ENCODE results near the gene ASB3. TPM values are rescaled to one million over a fixed set of nuclear protein-coding genes. Genes with fewer than 3 reads are reported as not detected.
"Not testable (repeated sequence)": the region's sequence is repeated elsewhere in the genome, so short reads cannot be mapped to it uniquely, and the experiment has no call there.

Gene ASB3, protein sequence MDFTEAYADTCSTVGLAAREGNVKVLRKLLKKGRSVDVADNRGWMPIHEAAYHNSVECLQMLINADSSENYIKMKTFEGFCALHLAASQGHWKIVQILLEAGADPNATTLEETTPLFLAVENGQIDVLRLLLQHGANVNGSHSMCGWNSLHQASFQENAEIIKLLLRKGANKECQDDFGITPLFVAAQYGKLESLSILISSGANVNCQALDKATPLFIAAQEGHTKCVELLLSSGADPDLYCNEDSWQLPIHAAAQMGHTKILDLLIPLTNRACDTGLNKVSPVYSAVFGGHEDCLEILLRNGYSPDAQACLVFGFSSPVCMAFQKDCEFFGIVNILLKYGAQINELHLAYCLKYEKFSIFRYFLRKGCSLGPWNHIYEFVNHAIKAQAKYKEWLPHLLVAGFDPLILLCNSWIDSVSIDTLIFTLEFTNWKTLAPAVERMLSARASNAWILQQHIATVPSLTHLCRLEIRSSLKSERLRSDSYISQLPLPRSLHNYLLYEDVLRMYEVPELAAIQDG
- total RNA-seq = 18.7 TPM

DNA sequence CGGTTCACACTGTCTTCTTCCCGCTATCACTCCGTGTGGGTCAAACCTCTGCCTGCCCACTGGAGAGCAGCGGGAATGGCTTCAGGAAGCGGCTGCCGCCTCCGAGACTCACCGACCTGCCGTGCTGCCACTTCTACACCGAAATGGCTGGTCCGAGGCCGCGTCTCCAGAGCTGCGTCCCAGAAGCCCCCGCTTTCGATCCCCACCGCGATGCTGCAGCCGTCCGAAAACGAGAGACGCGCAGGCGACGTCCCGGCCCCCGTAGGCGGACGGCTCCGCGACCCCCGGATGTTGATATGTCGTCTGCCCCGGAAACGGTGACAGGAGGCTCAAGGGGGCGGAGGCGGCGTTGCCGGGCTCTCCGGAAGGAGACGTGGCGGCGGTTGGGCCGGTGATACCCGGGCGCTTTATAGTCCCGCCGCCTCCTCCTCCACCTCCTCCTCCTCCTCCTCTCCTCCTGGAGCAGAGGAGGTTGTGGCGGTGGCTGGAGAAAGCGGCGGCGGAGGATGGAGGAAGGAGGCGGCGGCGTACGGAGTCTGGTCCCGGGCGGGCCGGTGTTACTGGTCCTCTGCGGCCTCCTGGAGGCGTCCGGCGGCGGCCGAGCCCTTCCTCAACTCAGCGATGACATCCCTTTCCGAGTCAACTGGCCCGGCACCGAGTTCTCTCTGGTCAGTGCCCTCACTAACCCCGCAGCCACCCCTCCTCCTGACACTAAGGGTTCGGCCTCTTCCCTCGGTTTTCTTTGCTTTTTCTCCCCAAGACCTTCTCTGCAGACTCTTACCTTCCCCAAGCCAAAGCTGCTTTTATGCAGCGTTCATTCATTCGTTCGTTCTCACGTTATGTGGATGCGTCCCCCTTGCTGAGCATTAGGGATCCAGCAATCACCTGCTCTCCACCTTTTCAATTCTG, at the start of gene ASB3, which contains the start of gene ERLEC1:
TSS of gene ASB3 (minus strand) at position 249 of the 909 bp plus-strand sequence. CDS start 21,381 bp downstream, outside the sequence.
TSS of gene ERLEC1 (plus strand) at position 340 of the 909 bp plus-strand sequence. CDS start at position 507, 167 bp downstream.
- peak; percentile 88 for DNase-seq (ENCODE audit: low spot score)

DNA sequence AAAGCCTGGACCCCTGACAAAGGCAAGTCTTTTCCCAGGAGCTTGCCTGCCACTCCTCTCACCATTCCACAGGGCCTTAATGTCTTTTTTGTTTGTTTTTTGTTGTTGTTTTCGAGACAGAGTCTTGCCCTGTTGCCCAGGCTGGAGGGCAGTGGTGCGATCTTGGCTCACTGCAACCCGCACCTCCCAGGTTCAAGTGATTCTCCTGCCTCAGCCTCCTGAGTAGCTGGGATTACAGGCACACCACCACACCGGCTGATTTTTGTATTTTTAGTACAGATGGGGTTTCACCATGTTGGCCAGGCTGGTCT, 43.2 kb upstream of the ASB3 start:
- DNase-seq (ENCODE audit: low spot score) = not testable (repeated sequence)

DNA sequence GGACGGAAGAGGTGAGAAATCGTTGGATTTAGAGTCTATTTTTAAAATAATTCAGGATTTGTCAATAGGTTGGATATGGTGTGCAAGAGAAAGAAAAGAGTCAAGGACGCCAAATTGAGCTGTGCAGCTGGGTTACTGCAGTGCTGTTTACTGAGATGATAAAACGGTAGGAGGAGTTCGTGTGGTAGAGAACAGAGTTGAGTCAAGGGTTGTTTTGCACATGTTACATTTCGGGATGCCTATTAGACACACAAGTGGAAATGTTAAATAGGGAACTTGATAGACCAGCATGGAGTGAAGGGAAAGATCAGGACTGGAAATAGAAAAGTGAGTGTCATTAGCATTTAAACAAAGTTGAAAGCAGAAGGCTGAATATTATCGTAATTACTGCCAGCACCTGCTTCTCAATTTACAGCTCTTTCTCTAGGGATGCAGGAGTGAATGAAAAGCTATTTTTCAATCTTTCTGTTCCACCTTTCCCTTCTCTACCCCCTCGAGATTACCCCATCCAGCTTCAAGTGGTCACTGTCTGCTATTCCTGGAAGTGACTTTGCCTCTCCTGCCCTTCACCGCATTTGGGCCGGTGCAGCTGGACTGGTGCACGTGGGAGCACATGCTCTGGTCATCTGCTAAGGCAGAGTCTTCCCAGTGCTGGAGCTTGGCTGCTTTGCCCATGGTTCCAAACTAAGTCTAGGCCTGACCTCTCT, 42.7 kb upstream of the ASB3 start:
- no peak for DNase-seq (ENCODE audit: low spot score)

DNA sequence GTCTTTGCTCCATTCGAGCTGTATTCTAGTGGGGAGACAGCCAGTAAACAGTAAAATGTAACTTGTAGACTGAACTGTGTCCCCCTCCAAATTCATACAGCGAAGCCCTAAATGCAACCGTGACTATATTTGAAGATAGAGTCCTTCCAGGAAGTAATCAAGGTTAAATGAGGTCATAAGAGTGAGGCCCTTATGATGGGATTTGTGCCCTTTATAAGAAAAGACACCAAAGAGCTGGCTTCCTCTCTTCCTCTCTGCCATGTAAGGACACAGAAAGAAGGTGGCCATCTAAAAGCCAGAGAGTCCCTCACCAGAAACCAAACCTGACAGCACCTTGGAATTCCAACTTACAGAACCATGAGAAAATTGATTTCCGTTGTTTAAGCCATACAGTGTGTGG, 41.6 kb upstream of the ASB3 start:
- no peak for DNase-seq (ENCODE audit: low spot score)

DNA sequence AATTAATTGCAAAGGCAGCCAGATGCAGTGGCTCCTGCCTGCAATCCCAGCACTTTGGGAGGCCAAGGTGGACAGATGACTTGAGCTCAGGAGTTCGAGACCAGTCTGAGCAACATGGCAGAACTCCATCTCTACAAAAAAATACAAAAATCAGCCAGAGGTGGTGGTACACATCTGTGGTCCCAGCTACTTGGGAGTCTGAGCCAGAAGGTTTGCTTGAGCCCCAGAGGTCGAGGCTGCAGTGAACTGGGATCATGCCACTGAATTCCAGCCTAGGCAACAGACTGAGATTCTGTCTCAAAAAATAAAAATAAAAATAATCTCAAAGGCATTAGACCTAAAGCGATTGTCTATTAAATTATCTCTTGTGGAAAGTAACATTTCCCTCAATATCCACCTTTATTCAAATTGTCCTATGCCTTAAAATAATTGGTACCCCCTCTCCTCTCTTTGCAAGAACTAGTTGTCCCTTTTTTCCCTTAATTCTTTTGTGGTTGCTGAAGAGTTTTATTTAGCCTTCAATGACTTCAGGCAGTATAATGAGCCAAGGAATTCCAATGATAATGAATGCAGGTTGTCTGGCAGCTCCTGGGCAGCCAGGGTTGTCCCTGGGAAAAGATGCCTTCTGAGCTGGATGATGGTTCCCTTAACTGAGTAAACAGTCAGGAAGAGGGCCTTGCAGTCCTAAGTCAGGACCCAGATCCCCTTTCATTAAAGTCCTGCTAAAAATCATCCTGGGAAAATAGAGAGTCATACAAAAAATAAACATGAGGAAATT, 40.8 kb upstream of the ASB3 start:
- DNase-seq (ENCODE audit: low spot score) = no peak

DNA sequence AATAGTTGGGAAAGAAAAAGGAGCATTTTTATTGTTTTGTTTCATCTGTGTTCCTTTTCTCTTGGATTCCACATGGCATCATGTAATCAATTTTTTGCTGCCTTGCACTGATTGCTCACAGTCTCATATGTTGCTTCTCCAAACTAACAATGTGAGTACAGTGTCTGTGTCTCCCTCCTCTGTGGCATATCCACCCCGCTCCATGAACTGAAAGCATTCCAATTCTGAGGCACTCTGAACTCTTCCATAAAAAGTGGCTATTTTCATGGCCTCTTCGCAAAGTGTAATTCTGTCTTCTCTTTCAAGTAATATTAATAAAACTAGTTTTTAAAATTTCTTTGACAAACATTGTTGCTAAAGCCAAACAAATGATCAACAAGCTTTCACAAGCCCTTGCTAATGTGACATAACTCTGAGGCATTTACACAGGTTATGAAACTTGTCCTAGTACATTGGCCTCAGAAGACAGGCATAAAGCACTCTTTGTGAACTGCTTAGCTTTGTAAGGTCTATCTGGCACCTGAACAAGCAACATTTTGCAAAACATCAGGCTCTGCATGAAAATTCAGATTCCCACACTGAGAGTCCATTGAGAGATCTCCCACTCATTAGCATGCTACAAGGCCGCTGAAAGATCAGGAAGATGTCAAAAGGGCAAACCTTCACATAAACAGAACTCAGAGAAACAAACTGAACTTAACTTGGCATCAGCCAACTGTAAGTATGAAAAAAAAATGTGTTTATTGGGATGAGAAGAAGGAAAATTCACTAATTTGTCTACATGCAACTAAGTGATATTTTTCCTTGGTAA, 40.0 kb upstream of the ASB3 start:
- no peak for DNase-seq (ENCODE audit: low spot score)

DNA sequence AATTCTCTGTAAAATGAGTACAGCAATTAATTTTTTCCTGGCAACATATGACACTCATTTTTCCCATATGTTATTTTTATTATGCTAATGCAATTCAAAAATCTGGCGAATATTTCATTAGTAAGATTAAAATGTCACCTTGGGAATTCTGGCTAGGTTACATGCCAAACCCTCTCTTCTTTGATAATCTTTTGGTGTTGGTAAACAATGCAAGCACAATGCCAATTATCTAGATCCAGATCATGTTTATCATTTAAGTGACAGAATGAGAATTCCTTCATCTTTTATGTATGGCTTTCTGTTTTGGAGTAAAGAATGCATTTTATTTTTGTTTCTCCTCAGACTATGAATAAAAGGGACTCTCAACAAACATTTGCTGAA, 39.3 kb upstream of the ASB3 start:
- no peak for DNase-seq (ENCODE audit: low spot score)

DNA sequence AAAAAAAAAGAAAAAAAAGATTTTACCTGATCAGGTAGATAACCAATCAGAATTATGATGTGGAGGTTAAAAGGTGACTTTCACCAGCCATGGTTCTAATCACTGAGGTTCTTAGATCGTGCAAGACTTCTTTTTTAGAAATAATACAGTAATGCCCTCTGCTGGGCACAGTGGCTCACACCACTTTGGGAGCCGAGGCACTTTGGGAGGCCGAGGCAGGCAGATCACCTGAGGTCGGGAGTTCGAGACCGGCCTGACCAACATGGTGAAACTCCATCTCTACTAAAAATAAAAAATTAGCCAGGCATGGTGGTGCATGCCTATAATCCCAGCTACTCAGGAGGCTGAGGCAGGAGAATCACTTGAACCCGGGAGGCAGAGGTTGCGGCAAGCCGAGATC, 36.9 kb upstream of the ASB3 start:
- not testable (repeated sequence) for DNase-seq (ENCODE audit: low spot score)

DNA sequence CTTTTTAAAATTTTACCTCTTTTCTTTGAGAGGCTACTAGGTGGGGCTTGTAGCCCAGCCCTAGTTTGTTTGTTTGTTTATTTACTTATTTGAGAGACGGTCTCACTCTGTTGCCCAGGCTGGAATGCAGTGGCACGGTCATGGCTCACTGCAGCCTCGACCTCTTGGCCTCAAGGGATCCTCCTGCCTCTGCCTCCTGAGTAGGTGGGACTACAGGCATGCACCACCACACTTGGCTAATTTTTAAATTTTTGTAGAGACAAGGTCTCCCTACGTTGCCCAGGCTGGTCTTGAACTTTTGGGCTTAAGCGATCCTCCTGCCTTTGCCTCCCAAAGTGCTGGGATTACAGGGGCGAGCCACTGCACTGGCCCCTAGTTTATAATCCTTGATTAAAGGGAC, 35.1 kb upstream of the ASB3 start:
- DNase-seq (ENCODE audit: low spot score) = no peak

DNA sequence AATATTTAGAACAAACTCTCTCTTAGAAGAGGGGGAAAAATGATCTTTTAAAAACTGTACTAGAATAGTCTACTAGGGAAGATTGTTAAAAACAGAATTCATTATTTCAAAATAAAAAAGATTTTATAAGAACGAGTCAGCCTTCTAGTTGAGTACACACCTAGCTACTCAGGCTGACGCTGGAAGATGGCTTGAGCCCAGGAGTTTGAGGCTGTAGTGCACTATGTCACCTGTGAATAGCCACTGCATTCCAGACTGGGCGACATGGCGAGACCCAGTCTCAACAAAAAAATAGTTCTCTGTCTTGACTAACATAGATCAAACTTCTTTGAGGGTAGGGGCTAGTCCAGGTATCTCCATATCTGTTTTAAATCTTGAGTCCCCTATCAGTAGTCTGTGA, 34.0 kb upstream of the ASB3 start:
- DNase-seq (ENCODE audit: low spot score) = no peak

DNA sequence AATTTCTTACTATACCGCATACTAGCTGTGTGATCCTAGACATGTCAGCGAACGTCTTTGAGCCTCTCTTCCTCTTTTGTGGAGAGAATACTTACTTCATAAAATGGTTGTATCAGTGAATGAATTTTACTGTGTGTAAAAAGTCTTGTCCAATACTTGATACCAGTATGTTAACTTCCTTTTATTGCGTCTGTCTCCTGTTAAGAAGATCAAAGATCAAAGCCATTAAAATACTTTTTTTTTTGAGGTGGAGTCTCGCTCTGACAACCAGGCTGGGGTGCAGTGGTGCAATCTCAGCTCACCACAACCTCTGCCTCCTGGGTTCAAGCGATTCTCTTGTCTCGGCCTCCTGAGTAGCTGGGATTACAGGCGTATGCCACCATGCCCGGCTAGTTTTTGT, 33.3 kb upstream of the ASB3 start:
- no peak for DNase-seq (ENCODE audit: low spot score)

DNA sequence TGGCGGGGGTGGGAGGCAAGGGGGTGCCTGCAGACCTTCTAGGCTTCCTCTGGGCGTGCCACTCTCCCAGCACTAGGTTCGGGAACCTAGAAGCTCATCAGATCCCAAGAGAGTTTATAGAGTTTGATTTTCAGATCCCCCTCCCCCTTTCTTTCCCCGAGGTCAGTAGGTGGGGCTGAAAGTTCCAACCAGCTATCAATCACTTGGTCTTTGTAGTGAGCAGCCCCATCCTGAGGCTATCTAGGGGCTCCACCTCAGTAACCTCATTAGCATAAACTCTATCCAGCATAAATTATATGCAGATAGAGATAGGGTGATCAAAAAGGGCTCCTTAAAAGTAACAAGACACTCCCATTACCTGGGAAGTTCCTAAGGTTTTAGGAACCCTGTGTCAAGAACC, 32.9 kb upstream of the ASB3 start:
- DNase-seq (ENCODE audit: low spot score) = no peak

DNA sequence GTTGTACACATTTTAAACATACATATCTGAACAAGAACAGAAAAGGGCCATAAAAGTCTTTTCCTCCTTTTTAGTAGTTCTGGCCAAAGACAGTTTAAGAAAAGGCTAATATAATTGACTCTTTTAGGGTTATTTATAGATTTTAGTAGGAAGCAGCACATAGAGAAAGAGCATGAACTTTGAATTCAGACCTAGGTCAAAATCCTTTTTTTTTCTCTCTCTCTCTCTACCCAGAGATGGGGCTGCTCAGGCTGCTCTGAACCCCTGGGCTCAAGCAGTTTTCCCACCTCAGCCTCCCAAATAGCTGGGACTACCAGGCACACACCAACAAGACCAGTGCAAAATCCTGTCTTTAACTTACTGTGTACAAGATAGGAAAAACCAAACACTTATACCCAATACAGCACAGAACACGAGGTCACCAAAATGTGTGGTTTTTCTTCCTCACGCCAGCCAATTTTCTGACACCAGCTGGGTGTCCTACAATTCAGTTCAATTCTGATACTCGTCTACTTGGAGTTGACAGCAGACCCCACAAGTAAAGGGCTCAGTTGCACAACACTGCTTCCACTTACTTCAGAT, 32.2 kb upstream of the ASB3 start:
- DNase-seq (ENCODE audit: low spot score) = no peak

DNA sequence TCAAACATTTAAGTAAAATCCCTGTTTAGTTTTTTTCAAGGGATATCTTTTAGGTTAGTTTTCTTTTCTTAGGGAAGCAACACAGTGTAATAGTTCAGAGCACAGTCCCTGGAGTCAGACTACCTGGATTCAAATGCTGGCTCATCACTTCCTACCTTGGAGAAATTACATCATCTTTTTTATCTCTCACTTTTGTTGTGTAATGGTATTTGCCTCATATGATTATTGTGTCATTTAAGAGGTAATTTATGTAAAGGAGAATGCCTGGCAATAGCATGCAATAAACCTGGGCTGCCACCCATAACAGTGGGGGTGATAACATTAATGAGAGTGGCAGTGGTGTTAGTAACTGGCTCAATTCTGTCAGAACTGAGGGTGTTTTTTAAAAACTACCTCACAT, 26.4 kb upstream of the ASB3 start:
- DNase-seq (ENCODE audit: low spot score) = no peak

DNA sequence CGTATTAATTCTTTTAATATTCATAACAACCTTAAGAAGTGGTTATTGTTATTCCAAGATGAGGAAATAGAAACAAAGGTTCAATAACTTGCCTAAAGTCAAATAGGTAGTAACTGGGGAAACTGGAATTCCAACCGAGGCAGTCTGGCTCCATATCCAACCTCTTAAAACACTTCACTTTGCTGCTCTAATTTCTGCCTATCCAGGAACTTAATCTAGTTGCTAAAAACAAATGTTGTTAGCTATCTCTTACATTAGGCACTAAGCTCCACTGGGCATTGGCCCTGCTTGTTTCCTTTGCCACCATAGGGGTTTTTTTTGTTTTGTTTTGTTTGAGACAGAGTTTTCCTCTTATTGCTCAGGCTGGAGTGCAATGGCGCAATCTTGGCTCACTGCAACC, 24.8 kb upstream of the ASB3 start:
- DNase-seq (ENCODE audit: low spot score) = no peak

DNA sequence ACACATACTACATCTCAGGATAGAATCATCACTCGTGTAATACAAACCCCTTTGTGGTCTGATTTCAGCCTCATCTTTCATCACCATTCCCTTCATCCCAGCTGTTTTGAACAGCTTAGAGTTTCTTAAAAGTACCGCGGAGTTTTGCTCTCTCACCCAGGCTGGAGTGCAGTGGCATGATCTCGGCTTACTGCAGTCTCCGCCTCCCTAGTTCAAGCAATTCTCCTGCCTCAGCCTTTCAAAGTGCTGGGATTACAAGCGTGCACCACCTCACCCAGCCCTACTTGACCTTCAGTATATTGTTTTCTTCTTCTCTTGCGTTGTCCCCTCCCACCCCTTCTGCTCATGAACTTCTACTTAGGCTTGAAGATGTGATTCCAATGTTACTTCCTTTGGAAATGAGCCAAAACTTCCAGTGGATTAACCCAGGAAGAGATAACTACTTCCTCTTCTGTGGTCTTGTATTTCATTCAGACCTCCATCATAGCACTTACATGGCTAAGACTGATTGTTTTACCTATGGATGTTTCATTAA, 15.9 kb upstream of the ASB3 start:
- no peak for DNase-seq (ENCODE audit: low spot score)

DNA sequence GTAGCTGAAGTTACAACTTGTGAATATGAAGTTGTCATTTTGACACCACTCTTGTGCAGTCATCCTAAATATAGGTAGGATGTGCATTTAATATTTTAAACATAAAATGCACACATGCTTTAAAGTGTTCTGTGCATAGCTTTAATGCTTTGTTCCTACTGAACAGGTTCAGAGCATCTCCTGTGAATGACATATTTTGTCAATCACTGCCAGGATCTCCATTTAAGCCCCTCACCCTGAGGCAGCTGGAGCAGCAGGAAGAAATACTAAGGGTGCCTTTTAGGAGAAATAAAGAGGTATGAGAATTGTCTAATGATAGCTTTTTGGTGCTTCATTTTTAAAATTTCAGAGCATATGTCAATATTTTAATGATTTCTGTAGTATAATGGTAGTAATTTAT, 14.8 kb upstream of the ASB3 start:
- DNase-seq (ENCODE audit: low spot score) = no peak

DNA sequence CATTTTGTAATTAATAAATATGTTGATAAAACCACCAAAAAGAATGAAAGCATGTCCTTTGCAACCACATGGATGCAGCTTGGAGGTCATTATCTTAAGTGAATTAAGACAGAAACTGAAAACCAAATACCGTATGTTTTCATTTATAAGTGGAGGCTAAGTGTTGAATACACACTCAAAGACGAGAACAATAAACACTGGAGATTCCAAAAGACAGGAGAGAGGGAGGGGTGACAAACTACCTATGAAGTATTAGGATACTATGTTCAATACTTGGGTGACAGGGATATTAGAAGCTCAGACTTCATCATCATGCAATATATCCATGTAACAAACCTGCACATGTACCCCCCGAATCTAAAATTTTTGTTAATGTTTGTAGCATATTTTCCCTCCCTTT, 7.1 kb upstream of the ASB3 start:
- no peak for DNase-seq (ENCODE audit: low spot score)

DNA sequence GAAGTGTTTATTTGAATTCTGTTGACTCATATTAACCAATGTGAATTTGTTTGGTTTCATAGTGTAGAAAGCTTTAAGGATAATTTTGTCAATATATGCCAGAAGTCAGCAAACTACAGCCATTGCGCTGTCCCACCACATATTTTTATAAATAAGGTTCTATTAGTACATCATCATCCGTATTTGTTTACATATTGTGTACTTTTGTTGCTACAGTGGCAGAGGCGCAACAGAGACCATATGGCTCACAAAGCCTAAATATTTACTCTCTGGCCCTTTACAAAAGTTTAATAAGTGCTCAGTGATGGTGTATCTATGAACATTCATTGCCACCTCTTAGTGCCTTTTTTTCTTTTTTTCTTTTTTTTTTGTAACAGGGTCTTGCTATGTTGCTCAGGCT, 6.5 kb upstream of the ASB3 start:
- DNase-seq (ENCODE audit: low spot score) = no peak

All from mucosa of gallbladder (tissue), 1 donor.